ENCODE data around the gene BICDL2.

The BICDL2 gene

GRCh38 chr16:3009568-3010390 lies 27.0 kb downstream of the BICDL2 start:
- no peak for DNase-seq (ENCODE audit: low read depth)

GRCh38 chr16:3008690-3009037 lies 28.1 kb downstream of the BICDL2 start:
- no peak for DNase-seq (ENCODE audit: low read depth)

GRCh38 chr16:3007957-3008689 lies 28.6 kb downstream of the BICDL2 start:
- no peak for DNase-seq (ENCODE audit: low read depth)

GRCh38 chr16:3007059-3007956 lies 29.4 kb downstream of the BICDL2 start:
- no peak for DNase-seq (ENCODE audit: low read depth)

GRCh38 chr16:3004781-3005284 lies 31.9 kb downstream of the BICDL2 start:
- DNase-seq (ENCODE audit: low read depth): no peak

- DNase-seq (ENCODE audit: low read depth): no peak
These were observed 32.4 kb downstream of the BICDL2 start for GRCh38 chr16:3004319-3004718.

- DNase-seq (ENCODE audit: low read depth): peak; percentile 96
These were observed 33.0 kb downstream of the BICDL2 start for GRCh38 chr16:3003582-3004270.

GRCh38 chr16:3001316-3001715 lies 35.4 kb downstream of the BICDL2 start:
- no peak for DNase-seq (ENCODE audit: low read depth)

GRCh38 chr16:3000540-3000939 lies 36.2 kb downstream of the BICDL2 start:
- DNase-seq (ENCODE audit: low read depth): no peak

- no peak for DNase-seq (ENCODE audit: low read depth)
These were observed 36.8 kb downstream of the BICDL2 start for GRCh38 chr16:2999929-3000328.

GRCh38 chr16:2996298-2996697 lies 40.4 kb downstream of the BICDL2 start:
- no peak for DNase-seq (ENCODE audit: low read depth)

GRCh38 chr16:2992383-2993081 lies 44.2 kb downstream of the BICDL2 start:
- no peak for DNase-seq (ENCODE audit: low read depth)

- DNase-seq (ENCODE audit: low read depth): no peak
These were observed 45.0 kb downstream of the BICDL2 start for GRCh38 chr16:2991566-2992261.

GRCh38 chr16:2990891-2991290 lies 45.9 kb downstream of the BICDL2 start:
- no peak for DNase-seq (ENCODE audit: low read depth)

- DNase-seq (ENCODE audit: low read depth): no peak
These were observed 48.1 kb downstream of the BICDL2 start for GRCh38 chr16:2988590-2989099.

- no peak for DNase-seq (ENCODE audit: low read depth)
These were observed 48.9 kb downstream of the BICDL2 start for GRCh38 chr16:2987833-2988232.

GRCh38 chr16:2987286-2987685 lies 49.5 kb downstream of the BICDL2 start:
- no peak for DNase-seq (ENCODE audit: low read depth)

GRCh38 chr16:2986623-2987188 lies 50.0 kb downstream of the BICDL2 start:
- DNase-seq (ENCODE audit: low read depth): no peak

- no peak for DNase-seq (ENCODE audit: low read depth)
These were observed 50.8 kb downstream of the BICDL2 start for GRCh38 chr16:2985893-2986355.

- DNase-seq (ENCODE audit: low read depth): no peak
These were observed 51.3 kb downstream of the BICDL2 start for GRCh38 chr16:2985462-2985861.

Measured in activated T-cell treated with anti-CD3 and anti-CD28 coated beads for 24 hours (primary cell).